K562 (cell line): ENCODE data around the gene SYMPK. TPM values are rescaled to one million over a fixed set of nuclear protein-coding genes. Genes with fewer than 3 reads are reported as not detected.

Experiments
- ADNP ChIP-seq: fragments of 200-800 bp; sonication (Bioruptor generic); IDR thresholded peaks from 2 replicates; pipeline ENCODE4 v1.6.1; 2016; ENCODE audit warnings: missing genetic modification characterization, missing compliant biosample characterization
- ARHGAP35 ChIP-seq: fragments of 450-650 bp; IDR thresholded peaks from 2 replicates; pipeline ENCODE4 v1.6.1; 2018; ENCODE audit not compliant: partially characterized antibody
- HDAC2 ChIP-seq: fragments of 450-650 bp; IDR thresholded peaks from 2 replicates; pipeline ENCODE4 v1.6.1; 2016; ENCODE audit warnings: mild to moderate bottlenecking
- IRF9 ChIP-seq: fragments of 450-650 bp; IDR thresholded peaks from 2 replicates; pipeline ENCODE4 v1.6.1; 2016; ENCODE audit warnings: missing biosample characterization, missing genetic modification characterization
- KDM1A ChIP-seq, 2 experiments: fragments of 450-650 bp; IDR thresholded peaks; 2 replicates each; pipeline ENCODE4 v1.6.1; 2016; ENCODE audit warnings: mild to moderate bottlenecking in 2 of 2
- MEF2D ChIP-seq: conservative IDR thresholded peaks from 2 replicates; pipeline ENCODE4 v1.6.1; 2016; ENCODE audit warnings: low read depth, missing genetic modification characterization, missing compliant biosample characterization
- MEIS2 ChIP-seq: fragments of 450-650 bp; IDR thresholded peaks from 2 replicates; pipeline ENCODE4 v1.6.1; 2014; ENCODE audit warnings: mild to moderate bottlenecking; ENCODE audit not compliant: partially characterized antibody
- NBN ChIP-seq: fragments of 450-650 bp; IDR thresholded peaks from 2 replicates; pipeline ENCODE4 v1.6.1; 2016; ENCODE audit warnings: low read depth, mild to moderate bottlenecking
- NFRKB ChIP-seq: fragments of 450-650 bp; IDR thresholded peaks from 2 replicates; pipeline ENCODE4 v1.6.1; 2016; ENCODE audit warnings: low read depth
- polyA plus RNA-seq, 8 experiments: library from polyadenylated mRNA; depleted of rRNA in 4 of 8; stranded (reverse) in 5 of 8; unstranded in 3 of 8; fragments of >200 nt; fragmentation: Nextera tagmentation in 2 of 8; fragmentation: Illumina TruSeq in 1 of 8; extraction: Ambion mirVana in 2 of 8; extraction: Trizol in 1 of 8; gene quantifications; 2 replicates each; pipeline versions ENCODE4 v1.2.1 to v1.2.3, GENCODE V29; 2011 to 2014; ENCODE audit warnings: inconsistent platforms in 1 of 8, missing spikeins in 1 of 8
- total RNA-seq, 7 experiments: library from RNA; depleted of rRNA in 6 of 7; stranded (reverse); fragments of >200 nt in 6 of 7; fragmentation: Illumina TruSeq in 2 of 7; extraction: Trizol in 2 of 7; gene quantifications; 2 replicates each; pipeline versions ENCODE4 v1.2.1 to v1.2.3, GENCODE V29; 2011 to 2021; ENCODE audit warnings: low replicate concordance in 1 of 7
- TF ChIP-seq, protein P1 (sequence below): fragments of 250-450 bp; sonication (Bioruptor Pico); IDR thresholded peaks from 2 replicates; pipeline ENCODE4 v1.8.0; 2022; ENCODE audit warnings: inconsistent platforms
- TF ChIP-seq, protein P2 (sequence below), 2 experiments: fragments of 150-350 bp in 1 of 2; IDR thresholded peaks; 2 replicates each; pipeline ENCODE4 v1.6.1; 2012 to 2016; ENCODE audit warnings: low read depth in 2 of 2, low read length in 2 of 2, mild to moderate bottlenecking in 1 of 2, moderate library complexity in 1 of 2
- TF ChIP-seq, protein P3 (sequence below): fragments of 450-650 bp; conservative IDR thresholded peaks from 2 replicates; pipeline ENCODE4 v1.6.1; 2016; ENCODE audit warnings: missing genetic modification characterization, low read depth, mild to moderate bottlenecking, control low read depth, missing compliant biosample characterization
- TF ChIP-seq, protein P4 (sequence below): fragments of 250-450 bp; sonication (Bioruptor Pico); IDR thresholded peaks from 2 replicates; pipeline ENCODE4 v1.4.0; 2020; ENCODE audit warnings: mild to moderate bottlenecking, moderate library complexity, borderline replicate concordance
- TF ChIP-seq, protein P5 (sequence below): sonication (generic); formaldehyde crosslinking; IDR thresholded peaks from 2 replicates; pipeline ENCODE4 v1.8.0; 2022; ENCODE audit warnings: missing genetic modification reagents, mild to moderate bottlenecking, moderate library complexity, borderline replicate concordance

Gene SYMPK
- total and polyA plus RNA-seq, 9 of the 15 experiments (the other 6 are each of a cell fraction or from before 2014, with no cell fraction given) = 0.73 to 95.5 (median 58.4) TPM

DNA sequence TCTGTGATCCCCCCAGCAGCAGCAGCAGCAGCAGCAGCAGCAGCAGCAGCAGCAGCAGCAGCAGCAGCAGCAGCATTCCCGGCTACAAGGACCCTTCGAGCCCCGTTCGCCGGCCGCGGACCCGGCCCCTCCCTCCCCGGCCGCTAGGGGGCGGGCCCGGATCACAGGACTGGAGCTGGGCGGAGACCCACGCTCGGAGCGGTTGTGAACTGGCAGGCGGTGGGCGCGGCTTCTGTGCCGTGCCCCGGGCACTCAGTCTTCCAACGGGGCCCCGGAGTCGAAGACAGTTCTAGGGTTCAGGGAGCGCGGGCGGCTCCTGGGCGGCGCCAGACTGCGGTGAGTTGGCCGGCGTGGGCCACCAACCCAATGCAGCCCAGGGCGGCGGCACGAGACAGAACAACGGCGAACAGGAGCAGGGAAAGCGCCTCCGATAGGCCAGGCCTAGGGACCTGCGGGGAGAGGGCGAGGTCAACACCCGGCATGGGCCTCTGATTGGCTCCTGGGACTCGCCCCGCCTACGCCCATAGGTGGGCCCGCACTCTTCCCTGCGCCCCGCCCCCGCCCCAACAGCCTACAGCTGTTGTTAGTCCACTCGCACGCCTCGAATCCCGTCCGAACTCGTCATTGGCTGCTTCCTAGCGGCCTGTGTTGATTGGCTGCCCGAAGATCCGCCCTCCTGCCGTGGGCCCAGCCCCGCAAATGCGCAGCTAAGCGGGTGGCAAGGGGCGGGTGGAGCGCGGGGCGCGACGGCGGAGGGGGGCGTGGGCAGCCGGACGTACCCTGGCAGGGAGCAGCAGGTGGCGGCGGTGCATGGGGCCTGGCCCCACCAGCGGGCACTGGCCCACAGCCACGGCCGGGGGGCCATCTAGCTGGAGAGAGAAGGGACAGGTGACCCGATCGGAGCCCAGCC is 92.5 kb downstream of the SYMPK start (continued):
- TF ChIP-seq IRF9 (tag) (no peak), ARHGAP35 (no peak), NFRKB (no peak), ADNP (tag) (no peak), MEF2D (tag) (no peak), KDM1A (IDR thresholded peaks at IDR 0.05) (no peak), MEIS2 (no peak), NBN (0 out of 2 replicates have a peak, but pooled peaks have one; percentile 38), HDAC2 (peak; percentile 80; the same call in 1 of the 2 replicates)
- TF ChIP-seq, protein P1, sequence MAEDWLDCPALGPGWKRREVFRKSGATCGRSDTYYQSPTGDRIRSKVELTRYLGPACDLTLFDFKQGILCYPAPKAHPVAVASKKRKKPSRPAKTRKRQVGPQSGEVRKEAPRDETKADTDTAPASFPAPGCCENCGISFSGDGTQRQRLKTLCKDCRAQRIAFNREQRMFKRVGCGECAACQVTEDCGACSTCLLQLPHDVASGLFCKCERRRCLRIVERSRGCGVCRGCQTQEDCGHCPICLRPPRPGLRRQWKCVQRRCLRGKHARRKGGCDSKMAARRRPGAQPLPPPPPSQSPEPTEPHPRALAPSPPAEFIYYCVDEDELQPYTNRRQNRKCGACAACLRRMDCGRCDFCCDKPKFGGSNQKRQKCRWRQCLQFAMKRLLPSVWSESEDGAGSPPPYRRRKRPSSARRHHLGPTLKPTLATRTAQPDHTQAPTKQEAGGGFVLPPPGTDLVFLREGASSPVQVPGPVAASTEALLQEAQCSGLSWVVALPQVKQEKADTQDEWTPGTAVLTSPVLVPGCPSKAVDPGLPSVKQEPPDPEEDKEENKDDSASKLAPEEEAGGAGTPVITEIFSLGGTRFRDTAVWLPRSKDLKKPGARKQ = no peak
- TF ChIP-seq, protein P2, sequence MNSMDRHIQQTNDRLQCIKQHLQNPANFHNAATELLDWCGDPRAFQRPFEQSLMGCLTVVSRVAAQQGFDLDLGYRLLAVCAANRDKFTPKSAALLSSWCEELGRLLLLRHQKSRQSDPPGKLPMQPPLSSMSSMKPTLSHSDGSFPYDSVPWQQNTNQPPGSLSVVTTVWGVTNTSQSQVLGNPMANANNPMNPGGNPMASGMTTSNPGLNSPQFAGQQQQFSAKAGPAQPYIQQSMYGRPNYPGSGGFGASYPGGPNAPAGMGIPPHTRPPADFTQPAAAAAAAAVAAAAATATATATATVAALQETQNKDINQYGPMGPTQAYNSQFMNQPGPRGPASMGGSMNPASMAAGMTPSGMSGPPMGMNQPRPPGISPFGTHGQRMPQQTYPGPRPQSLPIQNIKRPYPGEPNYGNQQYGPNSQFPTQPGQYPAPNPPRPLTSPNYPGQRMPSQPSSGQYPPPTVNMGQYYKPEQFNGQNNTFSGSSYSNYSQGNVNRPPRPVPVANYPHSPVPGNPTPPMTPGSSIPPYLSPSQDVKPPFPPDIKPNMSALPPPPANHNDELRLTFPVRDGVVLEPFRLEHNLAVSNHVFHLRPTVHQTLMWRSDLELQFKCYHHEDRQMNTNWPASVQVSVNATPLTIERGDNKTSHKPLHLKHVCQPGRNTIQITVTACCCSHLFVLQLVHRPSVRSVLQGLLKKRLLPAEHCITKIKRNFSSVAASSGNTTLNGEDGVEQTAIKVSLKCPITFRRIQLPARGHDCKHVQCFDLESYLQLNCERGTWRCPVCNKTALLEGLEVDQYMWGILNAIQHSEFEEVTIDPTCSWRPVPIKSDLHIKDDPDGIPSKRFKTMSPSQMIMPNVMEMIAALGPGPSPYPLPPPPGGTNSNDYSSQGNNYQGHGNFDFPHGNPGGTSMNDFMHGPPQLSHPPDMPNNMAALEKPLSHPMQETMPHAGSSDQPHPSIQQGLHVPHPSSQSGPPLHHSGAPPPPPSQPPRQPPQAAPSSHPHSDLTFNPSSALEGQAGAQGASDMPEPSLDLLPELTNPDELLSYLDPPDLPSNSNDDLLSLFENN (IDR thresholded peaks at IDR 0.05; ENCODE audit: low read depth in 2 of 2, low read length in 2 of 2) = peak in 1 of 2 experiments; percentile 48; a peak in 1 of 4 replicates
- TF ChIP-seq, protein P3, sequence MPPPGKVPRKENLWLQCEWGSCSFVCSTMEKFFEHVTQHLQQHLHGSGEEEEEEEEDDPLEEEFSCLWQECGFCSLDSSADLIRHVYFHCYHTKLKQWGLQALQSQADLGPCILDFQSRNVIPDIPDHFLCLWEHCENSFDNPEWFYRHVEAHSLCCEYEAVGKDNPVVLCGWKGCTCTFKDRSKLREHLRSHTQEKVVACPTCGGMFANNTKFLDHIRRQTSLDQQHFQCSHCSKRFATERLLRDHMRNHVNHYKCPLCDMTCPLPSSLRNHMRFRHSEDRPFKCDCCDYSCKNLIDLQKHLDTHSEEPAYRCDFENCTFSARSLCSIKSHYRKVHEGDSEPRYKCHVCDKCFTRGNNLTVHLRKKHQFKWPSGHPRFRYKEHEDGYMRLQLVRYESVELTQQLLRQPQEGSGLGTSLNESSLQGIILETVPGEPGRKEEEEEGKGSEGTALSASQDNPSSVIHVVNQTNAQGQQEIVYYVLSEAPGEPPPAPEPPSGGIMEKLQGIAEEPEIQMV (tag) = no peak
- TF ChIP-seq, protein P4, sequence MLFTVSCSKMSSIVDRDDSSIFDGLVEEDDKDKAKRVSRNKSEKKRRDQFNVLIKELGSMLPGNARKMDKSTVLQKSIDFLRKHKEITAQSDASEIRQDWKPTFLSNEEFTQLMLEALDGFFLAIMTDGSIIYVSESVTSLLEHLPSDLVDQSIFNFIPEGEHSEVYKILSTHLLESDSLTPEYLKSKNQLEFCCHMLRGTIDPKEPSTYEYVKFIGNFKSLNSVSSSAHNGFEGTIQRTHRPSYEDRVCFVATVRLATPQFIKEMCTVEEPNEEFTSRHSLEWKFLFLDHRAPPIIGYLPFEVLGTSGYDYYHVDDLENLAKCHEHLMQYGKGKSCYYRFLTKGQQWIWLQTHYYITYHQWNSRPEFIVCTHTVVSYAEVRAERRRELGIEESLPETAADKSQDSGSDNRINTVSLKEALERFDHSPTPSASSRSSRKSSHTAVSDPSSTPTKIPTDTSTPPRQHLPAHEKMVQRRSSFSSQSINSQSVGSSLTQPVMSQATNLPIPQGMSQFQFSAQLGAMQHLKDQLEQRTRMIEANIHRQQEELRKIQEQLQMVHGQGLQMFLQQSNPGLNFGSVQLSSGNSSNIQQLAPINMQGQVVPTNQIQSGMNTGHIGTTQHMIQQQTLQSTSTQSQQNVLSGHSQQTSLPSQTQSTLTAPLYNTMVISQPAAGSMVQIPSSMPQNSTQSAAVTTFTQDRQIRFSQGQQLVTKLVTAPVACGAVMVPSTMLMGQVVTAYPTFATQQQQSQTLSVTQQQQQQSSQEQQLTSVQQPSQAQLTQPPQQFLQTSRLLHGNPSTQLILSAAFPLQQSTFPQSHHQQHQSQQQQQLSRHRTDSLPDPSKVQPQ = no peak
- TF ChIP-seq, protein P5, sequence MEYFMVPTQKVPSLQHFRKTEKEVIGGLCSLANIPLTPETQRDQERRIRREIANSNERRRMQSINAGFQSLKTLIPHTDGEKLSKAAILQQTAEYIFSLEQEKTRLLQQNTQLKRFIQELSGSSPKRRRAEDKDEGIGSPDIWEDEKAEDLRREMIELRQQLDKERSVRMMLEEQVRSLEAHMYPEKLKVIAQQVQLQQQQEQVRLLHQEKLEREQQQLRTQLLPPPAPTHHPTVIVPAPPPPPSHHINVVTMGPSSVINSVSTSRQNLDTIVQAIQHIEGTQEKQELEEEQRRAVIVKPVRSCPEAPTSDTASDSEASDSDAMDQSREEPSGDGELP = peak; percentile 100
